ENCODE results near the gene COPS3. TPM values are rescaled to one million over a fixed set of nuclear protein-coding genes. Genes with fewer than 3 reads are reported as not detected.

COPS3 gene
- total and polyA plus RNA-seq, 9 of the 15 experiments (the other 6 are each of a cell fraction or from before 2014, with no cell fraction given) = 92.4 to 295 (median 167) TPM

DNA sequence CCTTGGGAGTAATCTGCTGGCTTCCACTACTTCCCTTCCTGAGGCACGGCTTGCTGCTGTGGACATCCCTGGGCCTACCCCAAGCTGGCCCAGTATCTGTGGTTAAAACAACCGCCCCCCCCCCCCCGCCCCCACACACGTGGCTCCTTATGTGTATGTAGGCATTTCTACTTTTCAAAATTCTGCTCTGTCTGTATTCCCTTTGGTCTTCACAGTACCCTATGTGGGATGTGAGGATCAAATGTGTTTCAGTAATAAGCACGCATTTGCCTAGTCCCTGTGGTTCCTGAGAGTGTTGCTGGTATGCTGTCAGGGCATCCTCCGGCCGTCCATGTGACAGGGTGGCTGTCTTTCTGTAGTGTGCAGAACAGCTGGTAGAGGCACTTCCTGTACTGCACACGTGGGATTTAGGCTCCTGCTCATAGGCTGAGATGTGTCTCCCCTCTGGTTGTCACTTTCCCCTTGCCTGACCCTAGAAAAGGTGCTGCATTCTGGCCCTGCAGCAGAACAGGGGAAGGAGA is 24.3 kb upstream of the COPS3 start (continued):
- TF ChIP-seq, protein P1, sequence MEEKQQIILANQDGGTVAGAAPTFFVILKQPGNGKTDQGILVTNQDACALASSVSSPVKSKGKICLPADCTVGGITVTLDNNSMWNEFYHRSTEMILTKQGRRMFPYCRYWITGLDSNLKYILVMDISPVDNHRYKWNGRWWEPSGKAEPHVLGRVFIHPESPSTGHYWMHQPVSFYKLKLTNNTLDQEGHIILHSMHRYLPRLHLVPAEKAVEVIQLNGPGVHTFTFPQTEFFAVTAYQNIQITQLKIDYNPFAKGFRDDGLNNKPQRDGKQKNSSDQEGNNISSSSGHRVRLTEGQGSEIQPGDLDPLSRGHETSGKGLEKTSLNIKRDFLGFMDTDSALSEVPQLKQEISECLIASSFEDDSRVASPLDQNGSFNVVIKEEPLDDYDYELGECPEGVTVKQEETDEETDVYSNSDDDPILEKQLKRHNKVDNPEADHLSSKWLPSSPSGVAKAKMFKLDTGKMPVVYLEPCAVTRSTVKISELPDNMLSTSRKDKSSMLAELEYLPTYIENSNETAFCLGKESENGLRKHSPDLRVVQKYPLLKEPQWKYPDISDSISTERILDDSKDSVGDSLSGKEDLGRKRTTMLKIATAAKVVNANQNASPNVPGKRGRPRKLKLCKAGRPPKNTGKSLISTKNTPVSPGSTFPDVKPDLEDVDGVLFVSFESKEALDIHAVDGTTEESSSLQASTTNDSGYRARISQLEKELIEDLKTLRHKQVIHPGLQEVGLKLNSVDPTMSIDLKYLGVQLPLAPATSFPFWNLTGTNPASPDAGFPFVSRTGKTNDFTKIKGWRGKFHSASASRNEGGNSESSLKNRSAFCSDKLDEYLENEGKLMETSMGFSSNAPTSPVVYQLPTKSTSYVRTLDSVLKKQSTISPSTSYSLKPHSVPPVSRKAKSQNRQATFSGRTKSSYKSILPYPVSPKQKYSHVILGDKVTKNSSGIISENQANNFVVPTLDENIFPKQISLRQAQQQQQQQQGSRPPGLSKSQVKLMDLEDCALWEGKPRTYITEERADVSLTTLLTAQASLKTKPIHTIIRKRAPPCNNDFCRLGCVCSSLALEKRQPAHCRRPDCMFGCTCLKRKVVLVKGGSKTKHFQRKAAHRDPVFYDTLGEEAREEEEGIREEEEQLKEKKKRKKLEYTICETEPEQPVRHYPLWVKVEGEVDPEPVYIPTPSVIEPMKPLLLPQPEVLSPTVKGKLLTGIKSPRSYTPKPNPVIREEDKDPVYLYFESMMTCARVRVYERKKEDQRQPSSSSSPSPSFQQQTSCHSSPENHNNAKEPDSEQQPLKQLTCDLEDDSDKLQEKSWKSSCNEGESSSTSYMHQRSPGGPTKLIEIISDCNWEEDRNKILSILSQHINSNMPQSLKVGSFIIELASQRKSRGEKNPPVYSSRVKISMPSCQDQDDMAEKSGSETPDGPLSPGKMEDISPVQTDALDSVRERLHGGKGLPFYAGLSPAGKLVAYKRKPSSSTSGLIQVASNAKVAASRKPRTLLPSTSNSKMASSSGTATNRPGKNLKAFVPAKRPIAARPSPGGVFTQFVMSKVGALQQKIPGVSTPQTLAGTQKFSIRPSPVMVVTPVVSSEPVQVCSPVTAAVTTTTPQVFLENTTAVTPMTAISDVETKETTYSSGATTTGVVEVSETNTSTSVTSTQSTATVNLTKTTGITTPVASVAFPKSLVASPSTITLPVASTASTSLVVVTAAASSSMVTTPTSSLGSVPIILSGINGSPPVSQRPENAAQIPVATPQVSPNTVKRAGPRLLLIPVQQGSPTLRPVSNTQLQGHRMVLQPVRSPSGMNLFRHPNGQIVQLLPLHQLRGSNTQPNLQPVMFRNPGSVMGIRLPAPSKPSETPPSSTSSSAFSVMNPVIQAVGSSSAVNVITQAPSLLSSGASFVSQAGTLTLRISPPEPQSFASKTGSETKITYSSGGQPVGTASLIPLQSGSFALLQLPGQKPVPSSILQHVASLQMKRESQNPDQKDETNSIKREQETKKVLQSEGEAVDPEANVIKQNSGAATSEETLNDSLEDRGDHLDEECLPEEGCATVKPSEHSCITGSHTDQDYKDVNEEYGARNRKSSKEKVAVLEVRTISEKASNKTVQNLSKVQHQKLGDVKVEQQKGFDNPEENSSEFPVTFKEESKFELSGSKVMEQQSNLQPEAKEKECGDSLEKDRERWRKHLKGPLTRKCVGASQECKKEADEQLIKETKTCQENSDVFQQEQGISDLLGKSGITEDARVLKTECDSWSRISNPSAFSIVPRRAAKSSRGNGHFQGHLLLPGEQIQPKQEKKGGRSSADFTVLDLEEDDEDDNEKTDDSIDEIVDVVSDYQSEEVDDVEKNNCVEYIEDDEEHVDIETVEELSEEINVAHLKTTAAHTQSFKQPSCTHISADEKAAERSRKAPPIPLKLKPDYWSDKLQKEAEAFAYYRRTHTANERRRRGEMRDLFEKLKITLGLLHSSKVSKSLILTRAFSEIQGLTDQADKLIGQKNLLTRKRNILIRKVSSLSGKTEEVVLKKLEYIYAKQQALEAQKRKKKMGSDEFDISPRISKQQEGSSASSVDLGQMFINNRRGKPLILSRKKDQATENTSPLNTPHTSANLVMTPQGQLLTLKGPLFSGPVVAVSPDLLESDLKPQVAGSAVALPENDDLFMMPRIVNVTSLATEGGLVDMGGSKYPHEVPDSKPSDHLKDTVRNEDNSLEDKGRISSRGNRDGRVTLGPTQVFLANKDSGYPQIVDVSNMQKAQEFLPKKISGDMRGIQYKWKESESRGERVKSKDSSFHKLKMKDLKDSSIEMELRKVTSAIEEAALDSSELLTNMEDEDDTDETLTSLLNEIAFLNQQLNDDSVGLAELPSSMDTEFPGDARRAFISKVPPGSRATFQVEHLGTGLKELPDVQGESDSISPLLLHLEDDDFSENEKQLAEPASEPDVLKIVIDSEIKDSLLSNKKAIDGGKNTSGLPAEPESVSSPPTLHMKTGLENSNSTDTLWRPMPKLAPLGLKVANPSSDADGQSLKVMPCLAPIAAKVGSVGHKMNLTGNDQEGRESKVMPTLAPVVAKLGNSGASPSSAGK (IDR thresholded peaks at IDR 0.05) = peak; percentile 52
- TF ChIP-seq, protein P2, sequence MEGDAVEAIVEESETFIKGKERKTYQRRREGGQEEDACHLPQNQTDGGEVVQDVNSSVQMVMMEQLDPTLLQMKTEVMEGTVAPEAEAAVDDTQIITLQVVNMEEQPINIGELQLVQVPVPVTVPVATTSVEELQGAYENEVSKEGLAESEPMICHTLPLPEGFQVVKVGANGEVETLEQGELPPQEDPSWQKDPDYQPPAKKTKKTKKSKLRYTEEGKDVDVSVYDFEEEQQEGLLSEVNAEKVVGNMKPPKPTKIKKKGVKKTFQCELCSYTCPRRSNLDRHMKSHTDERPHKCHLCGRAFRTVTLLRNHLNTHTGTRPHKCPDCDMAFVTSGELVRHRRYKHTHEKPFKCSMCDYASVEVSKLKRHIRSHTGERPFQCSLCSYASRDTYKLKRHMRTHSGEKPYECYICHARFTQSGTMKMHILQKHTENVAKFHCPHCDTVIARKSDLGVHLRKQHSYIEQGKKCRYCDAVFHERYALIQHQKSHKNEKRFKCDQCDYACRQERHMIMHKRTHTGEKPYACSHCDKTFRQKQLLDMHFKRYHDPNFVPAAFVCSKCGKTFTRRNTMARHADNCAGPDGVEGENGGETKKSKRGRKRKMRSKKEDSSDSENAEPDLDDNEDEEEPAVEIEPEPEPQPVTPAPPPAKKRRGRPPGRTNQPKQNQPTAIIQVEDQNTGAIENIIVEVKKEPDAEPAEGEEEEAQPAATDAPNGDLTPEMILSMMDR (IDR thresholded peaks at IDR 0.05 in 2 of 3, conservative IDR thresholded peaks at IDR 0.05 in 1 of 3; ENCODE audit: insufficient read depth in 2 of 3, low read depth in 1 of 3, low read length in 3 of 3) = no peak
- TF ChIP-seq ZKSCAN3 (CRISPR knock-in tag; IDR thresholded peaks at IDR 0.05) = no peak
- TF ChIP-seq, protein P3, sequence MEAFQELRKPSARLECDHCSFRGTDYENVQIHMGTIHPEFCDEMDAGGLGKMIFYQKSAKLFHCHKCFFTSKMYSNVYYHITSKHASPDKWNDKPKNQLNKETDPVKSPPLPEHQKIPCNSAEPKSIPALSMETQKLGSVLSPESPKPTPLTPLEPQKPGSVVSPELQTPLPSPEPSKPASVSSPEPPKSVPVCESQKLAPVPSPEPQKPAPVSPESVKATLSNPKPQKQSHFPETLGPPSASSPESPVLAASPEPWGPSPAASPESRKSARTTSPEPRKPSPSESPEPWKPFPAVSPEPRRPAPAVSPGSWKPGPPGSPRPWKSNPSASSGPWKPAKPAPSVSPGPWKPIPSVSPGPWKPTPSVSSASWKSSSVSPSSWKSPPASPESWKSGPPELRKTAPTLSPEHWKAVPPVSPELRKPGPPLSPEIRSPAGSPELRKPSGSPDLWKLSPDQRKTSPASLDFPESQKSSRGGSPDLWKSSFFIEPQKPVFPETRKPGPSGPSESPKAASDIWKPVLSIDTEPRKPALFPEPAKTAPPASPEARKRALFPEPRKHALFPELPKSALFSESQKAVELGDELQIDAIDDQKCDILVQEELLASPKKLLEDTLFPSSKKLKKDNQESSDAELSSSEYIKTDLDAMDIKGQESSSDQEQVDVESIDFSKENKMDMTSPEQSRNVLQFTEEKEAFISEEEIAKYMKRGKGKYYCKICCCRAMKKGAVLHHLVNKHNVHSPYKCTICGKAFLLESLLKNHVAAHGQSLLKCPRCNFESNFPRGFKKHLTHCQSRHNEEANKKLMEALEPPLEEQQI (IDR thresholded peaks at IDR 0.05) = no peak
- no peak for TF ChIP-seq ZKSCAN8 (CRISPR knock-in tag; IDR thresholded peaks at IDR 0.05)
- peak; percentile 27; the same call in 1 of the 2 replicates for TF ChIP-seq POLR2AphosphoS5 (IDR thresholded peaks at IDR 0.05; ENCODE audit: control insufficient read depth, insufficient read depth, low read depth, low read length)
- TF ChIP-seq TFAP4 (CRISPR knock-in tag; IDR thresholded peaks at IDR 0.05; ENCODE audit: borderline replicate concordance) = peak; percentile 98
- no peak for TF ChIP-seq STAG1 (CRISPR knock-in tag; IDR thresholded peaks at IDR 0.05; ENCODE audit: borderline replicate concordance)
- no peak for TF ChIP-seq SETDB1 (IDR thresholded peaks at IDR 0.05; ENCODE audit: low read length)
- no peak for TF ChIP-seq FOXP1 (CRISPR knock-in tag; IDR thresholded peaks at IDR 0.05)
- no peak for TF ChIP-seq MED1 (CRISPR knock-in tag; IDR thresholded peaks at IDR 0.05; ENCODE audit: borderline replicate concordance)

All from K562 (cell line).